GM12874 (cell line): ENCODE data around the gene MTREX.

Experiments
- CTCF ChIP-seq: IDR thresholded peaks from 2 replicates; pipeline ENCODE4 v1.5.1; 2011; ENCODE audit warnings: low read depth, mild to moderate bottlenecking, control low read depth, low read length, moderate library complexity; ENCODE audit not compliant: insufficient read depth

The MTREX gene

GRCh38 chr5:55441107-55441771, 133.4 kb downstream of the MTREX start:
- TF ChIP-seq CTCF, result no peak

- no peak for TF ChIP-seq CTCF
Measured at GRCh38 chr5:55441954-55442353, 134.2 kb downstream of the MTREX start.

GRCh38 chr5:55445791-55446190, 138.0 kb downstream of the MTREX start:
- no peak for TF ChIP-seq CTCF

- TF ChIP-seq CTCF, result no peak
Measured at GRCh38 chr5:55446640-55447351, 139.0 kb downstream of the MTREX start.

- TF ChIP-seq CTCF, result no peak
Measured at GRCh38 chr5:55450050-55450765, 142.4 kb downstream of the MTREX start.

GRCh38 chr5:55451976-55452375, 144.2 kb downstream of the MTREX start:
- no peak for TF ChIP-seq CTCF

- TF ChIP-seq CTCF, result no peak
Measured at GRCh38 chr5:55453211-55453610, 145.4 kb downstream of the MTREX start.
